ENCODE measurements around the gene ACVRL1.
"Not testable (repeated sequence)": the region's sequence is repeated elsewhere in the genome, so short reads cannot be mapped to it uniquely, and the experiment has no call there.

The ACVRL1 gene

DNA sequence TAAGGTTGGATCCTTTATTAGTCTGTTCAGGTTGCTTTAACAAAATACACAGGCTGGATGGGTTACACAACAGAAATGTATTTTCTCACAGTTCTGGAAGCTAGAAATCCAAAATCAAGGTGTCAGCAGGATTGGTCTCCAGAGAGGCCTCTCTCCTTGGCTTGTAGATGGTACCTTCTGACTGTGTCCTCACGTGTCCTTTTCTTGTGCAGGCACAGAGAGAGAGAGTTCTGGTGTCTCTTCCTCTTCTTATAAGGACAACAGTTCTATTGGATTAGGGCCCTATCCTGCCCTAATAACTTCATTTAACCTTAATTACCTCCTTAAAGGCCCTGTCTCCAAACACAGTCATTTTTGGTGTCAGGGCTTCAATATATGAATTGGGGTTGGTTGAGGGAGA, 24.0 kb upstream of the ACVRL1 start:
- ChIA-PET CTCF (no interaction called here), POLR2A (no interaction called here)
- TF ChIP-seq TARDBP (IDR thresholded peaks at IDR 0.05) (no peak), PKNOX1 (IDR thresholded peaks at IDR 0.05) (no peak), HDGF (IDR thresholded peaks at IDR 0.05; ENCODE audit: borderline replicate concordance) (no peak)
- DNase-seq (ENCODE audit: extremely low spot score), result no peak

- TF ChIP-seq HDGF (IDR thresholded peaks at IDR 0.05; ENCODE audit: borderline replicate concordance) (no peak), FOXK2 (IDR thresholded peaks at IDR 0.05) (no peak), CTBP1 (IDR thresholded peaks at IDR 0.05; ENCODE audit: borderline replicate concordance) (no peak), ELF4 (IDR thresholded peaks at IDR 0.05) (no peak), FOXA1 (IDR thresholded peaks at IDR 0.05) (no peak), SP1 (IDR thresholded peaks at IDR 0.05) (no peak), SUZ12 (IDR thresholded peaks at IDR 0.05) (no peak), FOXM1 (IDR thresholded peaks at IDR 0.05; ENCODE audit: borderline replicate concordance) (no peak), BHLHE40 (IDR thresholded peaks at IDR 0.05; ENCODE audit: borderline replicate concordance) (no peak), NFRKB (IDR thresholded peaks at IDR 0.05) (no peak), ARNT (IDR thresholded peaks at IDR 0.05) (no peak), TARDBP (IDR thresholded peaks at IDR 0.05) (no peak), PKNOX1 (IDR thresholded peaks at IDR 0.05) (no peak), L3MBTL2 (conservative IDR thresholded peaks at IDR 0.05) (no peak), ZNF384 (IDR thresholded peaks at IDR 0.05) (no peak)
- DNase-seq (ENCODE audit: extremely low spot score), result no peak
- ChIA-PET CTCF (no interaction called here), POLR2A (no interaction called here)
These were observed 23.2 kb upstream of the ACVRL1 start for GRCh38 chr12:51883998-51884675.

- ChIA-PET CTCF (interaction anchor here (1.8 kb wide), 1 partner anchor 10 kb away, joined by 8 read pairs; no protein-coding TSS in a partner anchor), POLR2A (no interaction called here)
- no peak for DNase-seq (ENCODE audit: extremely low spot score)
- TF ChIP-seq SP1 (IDR thresholded peaks at IDR 0.05) (no peak), BHLHE40 (IDR thresholded peaks at IDR 0.05; ENCODE audit: borderline replicate concordance) (no peak), FOXK2 (IDR thresholded peaks at IDR 0.05) (no peak), HDGF (IDR thresholded peaks at IDR 0.05; ENCODE audit: borderline replicate concordance) (no peak), ELF4 (IDR thresholded peaks at IDR 0.05) (no peak), TARDBP (IDR thresholded peaks at IDR 0.05) (no peak), L3MBTL2 (conservative IDR thresholded peaks at IDR 0.05) (no peak), FOXA1 (IDR thresholded peaks at IDR 0.05) (no peak), PKNOX1 (IDR thresholded peaks at IDR 0.05) (no peak), LEF1 (IDR thresholded peaks at IDR 0.05; ENCODE audit: borderline replicate concordance) (no peak), NFRKB (IDR thresholded peaks at IDR 0.05) (no peak), SUZ12 (IDR thresholded peaks at IDR 0.05) (no peak), CTBP1 (IDR thresholded peaks at IDR 0.05; ENCODE audit: borderline replicate concordance) (no peak)
These were observed 22.6 kb upstream of the ACVRL1 start for GRCh38 chr12:51884676-51885229.

GRCh38 chr12:51885294-51886020, 21.8 kb upstream of the ACVRL1 start:
- DNase-seq (ENCODE audit: extremely low spot score); POLR2A ChIA-PET: not testable (repeated sequence)
- CTCF ChIA-PET, result interaction anchor here (1.8 kb wide), 1 partner anchor 10 kb away, joined by 8 read pairs; no protein-coding TSS in a partner anchor

DNA sequence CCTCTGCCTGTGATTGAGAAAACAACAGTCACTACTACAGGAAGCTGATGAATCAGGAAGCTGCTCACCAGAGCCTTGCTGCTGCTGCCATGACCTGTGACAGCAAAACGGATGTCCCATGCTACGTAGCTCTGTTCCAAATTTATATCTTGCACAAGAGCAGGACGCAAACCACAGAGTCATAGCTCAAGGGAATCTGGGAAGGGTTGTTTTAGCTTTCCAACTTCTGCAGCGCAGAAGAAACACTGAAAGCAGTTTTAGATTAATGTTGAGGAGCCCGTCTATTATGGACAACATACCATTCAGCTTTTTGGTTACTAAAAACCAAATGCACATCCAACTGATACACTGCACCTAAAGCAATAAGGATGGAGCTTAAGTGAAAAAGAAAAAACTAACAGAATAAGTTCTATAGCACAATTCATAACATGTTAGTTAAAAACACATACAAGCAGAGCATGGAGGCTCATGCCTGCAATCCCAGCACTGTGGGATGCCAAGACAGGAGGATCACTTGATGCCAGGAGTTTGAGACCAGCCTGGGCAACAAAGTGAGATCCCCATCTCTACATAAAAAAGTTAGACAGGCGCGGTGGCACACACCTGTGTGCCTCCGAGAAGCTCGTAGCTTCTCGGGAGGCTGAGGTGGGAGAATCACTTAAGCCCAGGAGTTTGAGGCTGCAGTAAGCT, 21.1 kb upstream of the ACVRL1 start:
- POLR2A ChIA-PET, result no interaction called here
- CTCF ChIA-PET, result interaction anchor here (1.8 kb wide), 1 partner anchor 11 kb away, joined by 8 read pairs; no protein-coding TSS in a partner anchor
- TF ChIP-seq SP1 (IDR thresholded peaks at IDR 0.05) (no peak), SUZ12 (IDR thresholded peaks at IDR 0.05) (no peak), HDGF (IDR thresholded peaks at IDR 0.05; ENCODE audit: borderline replicate concordance) (no peak), BHLHE40 (IDR thresholded peaks at IDR 0.05; ENCODE audit: borderline replicate concordance) (no peak), ARNT (IDR thresholded peaks at IDR 0.05) (no peak), ELF4 (IDR thresholded peaks at IDR 0.05) (no peak)
- DNase-seq (ENCODE audit: extremely low spot score), result no peak

Data from HEK293T (cell line).